HCT116 (cell line): ENCODE data around the gene PLCB2. TPM values are rescaled to one million over a fixed set of nuclear protein-coding genes. Genes with fewer than 3 reads are reported as not detected.

Experiments
- ATAC-seq: fragments of 200-7000 bp; cut with Tn5 transposase; 2 replicates; pipeline ENCODE4 v1.9.1; 2020; ENCODE audit warnings: mild to moderate bottlenecking, moderate library complexity
- BruUV-seq: library from RNA; stranded (reverse); fragments of 400-500 nt; replicated peaks from 2 replicates; lab custom pipeline; 2021; lab: Mats Ljungman, UMichigan
- CTCF ChIA-PET: fragments of 300-600 bp; sonication (Branson Sonifier 250); formaldehyde crosslinking; loops from one replicate; lab custom pipeline; 2021; ENCODE audit warnings: antibody characterized with exemption; lab: Charles Lee
- POLR2A ChIA-PET: fragments of 300-600, 350-600 bp; sonication (Branson Sonifier 250); formaldehyde crosslinking; loops from one replicate; lab custom pipeline; 2021; ENCODE audit warnings: antibody characterized with exemption; lab: Charles Lee
- RAD21 ChIA-PET, 2 experiments: fragments of 300-600 bp; sonication (Branson Sonifier 250); formaldehyde crosslinking; loops; one replicate each; lab custom pipeline; 2023; ENCODE audit warnings: low total read pairs in 2 of 2; ENCODE audit not compliant: uncharacterized antibody in 2 of 2, unreplicated experiment in 2 of 2, low non-redundant PET in 1 of 2; lab: Charles Lee
- DNase-seq: peaks from one replicate; pipeline ENCODE4 v3.0.0-alpha.2; 2010; ENCODE audit warnings: low read depth, low spot score
- H2AFZ ChIP-seq: fragments of 200-600 bp; shearing (Covaris generic), sonication (generic); 2 replicates; pipeline ENCODE4 v1.6.1; 2017; ENCODE audit warnings: low read depth, mixed run types, mixed read lengths, antibody characterized with exemption, low read length; ENCODE audit not compliant: poor library complexity, severe bottlenecking
- H3K27ac ChIP-seq: 2 replicates; pipeline ENCODE4 v1.5.1; 2012; ENCODE audit warnings: low read depth, low read length
- H3K27me3 ChIP-seq: fragments of 200-600 bp; sonication (generic); 2 replicates; pipeline ENCODE4 v1.6.1; 2016; ENCODE audit warnings: mixed run types, low read length, mixed read lengths; ENCODE audit not compliant: insufficient read depth
- H3K36me3 ChIP-seq, 2 experiments: fragments of 200-500 bp in 1 of 2; fragments of 200-600 bp in 1 of 2; sonication (Bioruptor generic) in 1 of 2; sonication (generic) in 1 of 2; 2 replicates each; pipeline versions ENCODE4 v1.5.1 to v1.6.1; 2014 to 2016; ENCODE audit warnings: low read length in 2 of 2, inconsistent platforms in 1 of 2, mixed read lengths in 1 of 2, mixed run types in 1 of 2; ENCODE audit not compliant: insufficient read depth in 2 of 2, control insufficient read depth in 1 of 2
- H3K4me1 ChIP-seq, 2 experiments: fragments of 200-600 bp in 1 of 2; sonication (generic) in 1 of 2; 2 replicates each; pipeline versions ENCODE4 v1.5.1 to v1.6.1; 2012 to 2017; ENCODE audit warnings: low read length in 2 of 2, inconsistent platforms in 1 of 2, mild to moderate bottlenecking in 1 of 2, mixed read lengths in 1 of 2, mixed run types in 1 of 2, moderate library complexity in 1 of 2; ENCODE audit not compliant: insufficient read depth in 2 of 2, control insufficient read depth in 1 of 2
- H3K4me2 ChIP-seq: fragments of 200-600 bp; sonication (generic); 2 replicates; pipeline ENCODE4 v1.6.1; 2017; ENCODE audit warnings: mixed run types, low read length, mixed read lengths
- H3K4me3 ChIP-seq, 2 experiments: fragments of 200-600 bp in 1 of 2; sonication (generic) in 1 of 2; replicated peaks in 1 of 2; 2 replicates each; pipeline ENCODE4 v1.5.1; 2011 to 2016; ENCODE audit warnings: low read length in 2 of 2, control low read depth in 1 of 2, low read depth in 1 of 2, mild to moderate bottlenecking in 1 of 2, mixed read lengths in 1 of 2, mixed run types in 1 of 2
- H3K79me2 ChIP-seq: fragments of 200-600 bp; sonication (generic); 2 replicates; pipeline ENCODE4 v1.6.1; 2017; ENCODE audit warnings: mild to moderate bottlenecking, mixed run types, low read length, moderate library complexity, mixed read lengths; ENCODE audit not compliant: insufficient read depth
- H3K9ac ChIP-seq: fragments of 200-600 bp; sonication (generic); 2 replicates; pipeline ENCODE4 v1.6.1; 2016; ENCODE audit warnings: low read length, mixed read lengths
- H3K9me2 ChIP-seq: fragments of 200-600 bp; sonication (generic), shearing (Covaris generic); 2 replicates; pipeline ENCODE4 v1.6.1; 2017; ENCODE audit warnings: mixed run types, mild to moderate bottlenecking, moderate library complexity; ENCODE audit not compliant: insufficient read depth
- H3K9me3 ChIP-seq, 2 experiments: fragments of 200-500 bp in 1 of 2; fragments of 200-600 bp in 1 of 2; sonication (Bioruptor generic) in 1 of 2; sonication (generic) in 1 of 2; 2 replicates each; pipeline ENCODE4 v1.6.1; 2014 to 2017; ENCODE audit warnings: low read length in 2 of 2, mixed read lengths in 2 of 2, inconsistent platforms in 1 of 2, low read depth in 1 of 2, mild to moderate bottlenecking in 1 of 2, mixed run types in 1 of 2, moderate library complexity in 1 of 2; ENCODE audit not compliant: control insufficient read depth in 1 of 2, insufficient read depth in 1 of 2
- H4K20me1 ChIP-seq: fragments of 200-600 bp; sonication (generic), shearing (Covaris generic); 2 replicates; pipeline ENCODE4 v1.6.1; 2017; ENCODE audit warnings: mixed run types, mild to moderate bottlenecking, moderate library complexity; ENCODE audit not compliant: insufficient read depth
- CBX3 ChIP-seq: IDR thresholded peaks from 2 replicates; pipeline ENCODE4 v1.6.1; 2012; ENCODE audit warnings: low read depth
- CTCF ChIP-seq, 3 experiments: fragments of 200-600 bp in 1 of 3; sonication (generic) in 1 of 3; IDR thresholded peaks in 2 of 3; conservative IDR thresholded peaks in 1 of 3; 2 replicates each; pipeline ENCODE4 v1.5.1; 2012 to 2017; ENCODE audit warnings: low read depth in 2 of 3, low read length in 2 of 3, antibody characterized with exemption in 1 of 3, borderline replicate concordance in 1 of 3, control low read depth in 1 of 3, mild to moderate bottlenecking in 1 of 3, mixed read lengths in 1 of 3, mixed run types in 1 of 3, moderate library complexity in 1 of 3; ENCODE audit not compliant: insufficient read depth in 1 of 3
- EGR1 ChIP-seq: IDR thresholded peaks from 2 replicates; pipeline ENCODE4 v1.6.1; 2012; ENCODE audit warnings: low read depth
- EZH2 ChIP-seq: fragments of 200-600 bp; sonication (generic); IDR thresholded peaks from 2 replicates; pipeline ENCODE4 v1.6.1; 2017; ENCODE audit warnings: antibody characterized with exemption, mixed run types
- EZH2phosphoT487 ChIP-seq: fragments of 200-600 bp; IDR thresholded peaks from 2 replicates; pipeline ENCODE4 v1.6.1; 2018; ENCODE audit warnings: antibody characterized with exemption, borderline replicate concordance
- POLR2AphosphoS5 ChIP-seq: IDR thresholded peaks from 2 replicates; pipeline ENCODE4 v1.6.1; 2011; ENCODE audit warnings: mild to moderate bottlenecking, low read depth, low read length, moderate library complexity
- SP1 ChIP-seq: IDR thresholded peaks from 2 replicates; pipeline ENCODE4 v1.6.1; 2012; ENCODE audit warnings: low read depth
- SRF ChIP-seq: IDR thresholded peaks from 2 replicates; pipeline ENCODE4 v1.6.1; 2012; ENCODE audit warnings: low read depth
- ZNF274 ChIP-seq: fragments of 200-500 bp; sonication (Bioruptor generic); IDR thresholded peaks from 2 replicates; pipeline ENCODE4 v1.6.1; 2014; ENCODE audit warnings: mild to moderate bottlenecking, low read depth, low read length, inconsistent platforms
- intact Hi-C: fragments of 100-400 bp; cut with micrococcal nuclease; formaldehyde crosslinking; loops from 2 replicates; pipeline ENCODE4 v1.10.0; 2022
- total RNA-seq: library from RNA; stranded (reverse); gene quantifications from one replicate; pipeline ENCODE4 v1.2.1, GENCODE V29; 2021; ENCODE audit not compliant: unreplicated experiment

PLCB2 gene
- total RNA-seq, 1 experiment from 2014 or later: 2.8 TPM

GRCh38 chr15:40328176-40328575 is 20.4 kb upstream of the PLCB2 start:
- Histone ChIP-seq H2AFZ (no peak overlapping the region), H3K4me1 (peaks cover 0 to 8% of the 10 kb centered on the region in 2 experiments; a peak in 1 of 4 replicates), H3K27ac (no peak overlapping the region), H3K4me3 (no peak overlapping the region), H3K4me2 (no peak overlapping the region), H4K20me1 (no peaks in the 10 kb centered on the region), H3K9me2 (no peaks in the 10 kb centered on the region), H3K79me2 (no peaks in the 10 kb centered on the region), H3K27me3 (no peaks in the 10 kb centered on the region), H3K9ac (no peak overlapping the region), H3K36me3 (no peaks in the 10 kb centered on the region), H3K9me3 (no peaks in the 10 kb centered on the region)
- DNase-seq (no peak), ATAC-seq (no peak)
- RAD21 ChIA-PET: no interaction called here
- CTCF ChIA-PET: interaction anchor here (1.1 to 5.9 kb wide), 2 partner anchors 11 to 94 kb away, joined by 4 to 55 read pairs; partner anchors contain the start of gene CCDC9B
- TF ChIP-seq ZNF274 (no peak), POLR2AphosphoS5 (no peak), SRF (no peak), EZH2 (no peak), CBX3 (no peak), EZH2phosphoT487 (no peak), EGR1 (no peak), CTCF (IDR thresholded peaks at IDR 0.05 in 2 of 3, conservative IDR thresholded peaks at IDR 0.05 in 1 of 3; ENCODE audit: borderline replicate concordance in 1 of 3, insufficient read depth in 1 of 3, low read depth in 2 of 3, low read length in 2 of 3) (no peak)
- intact Hi-C loops: no loop called here
- POLR2A ChIA-PET: no interaction called here
- BruUV-seq: no TSS peak

- no peak overlapping the region for H3K4me3 ChIP-seq
- no peaks in the 10 kb centered on the region for H3K9me3 ChIP-seq
- no peaks in the 10 kb centered on the region for H4K20me1 ChIP-seq
- RAD21 ChIA-PET: no interaction called here
- no peaks in the 10 kb centered on the region for H3K79me2 ChIP-seq
- no peaks in the 10 kb centered on the region for H3K9me2 ChIP-seq
- CTCF ChIA-PET: interaction anchor here (5.9 kb wide), 1 partner anchor 11 kb away, joined by 55 read pairs; the partner anchor contains the start of gene CCDC9B
- no peak overlapping the region for H3K27ac ChIP-seq
- DNase-seq (no peak), ATAC-seq (no peak)
- H3K9ac ChIP-seq: no peak overlapping the region
- no peak for TF ChIP-seq SP1
- no peak for TF ChIP-seq SRF
- no TSS peak for BruUV-seq
- H3K36me3 ChIP-seq: no peaks in the 10 kb centered on the region
- H3K27me3 ChIP-seq: no peaks in the 10 kb centered on the region
- H2AFZ ChIP-seq: no peak overlapping the region
- H3K4me1 ChIP-seq: peaks cover 4 to 16% of the 10 kb centered on the region in 2 experiments; a peak in 3 of 4 replicates
- POLR2A ChIA-PET: interaction anchor here (2.3 kb wide), 1 partner anchor 11 kb away, joined by 6 read pairs; no protein-coding TSS in a partner anchor
- H3K4me2 ChIP-seq: no peak overlapping the region
- intact Hi-C loops: no loop called here
Measured at GRCh38 chr15:40327457-40327856, 19.7 kb upstream of the PLCB2 start.
